ENCODE data around the gene ICA1. TPM values are rescaled to one million over a fixed set of nuclear protein-coding genes. Genes with fewer than 3 reads are reported as not detected.

Gene ICA1
- polyA plus RNA-seq, 3 donors = 3.2 to 7.0 (median 4.2) TPM

- no CpG with 5 or more reads among the region's 2 CpGs for WGBS (ENCODE audit: insufficient coverage)
- Histone ChIP-seq H3K27ac (ENCODE audit: low read depth in 1 of 2, low read length in 2 of 2) (no peak overlapping the region), H3K9me3 (replicated peaks in 1 of 2; ENCODE audit: control insufficient read depth in 1 of 2, insufficient read depth in 1 of 2, low read length in 2 of 2) (no peaks in the 10 kb centered on the region), H4K20me1 (ENCODE audit: insufficient read depth, low read length) (no peaks in the 10 kb centered on the region), H3K4me2 (replicated peaks; ENCODE audit: extremely low read depth, low read length, poor library complexity, severe bottlenecking) (no peak overlapping the region), H3K9ac (ENCODE audit: insufficient read depth, low read length, poor library complexity, severe bottlenecking) (no peak overlapping the region), H3K79me2 (ENCODE audit: insufficient read depth, low read length) (no peaks in the 10 kb centered on the region), H3K27me3 (ENCODE audit: control insufficient read depth in 2 of 2, insufficient read depth in 2 of 2, low read length in 2 of 2) (no peaks in the 10 kb centered on the region), H3K36me3 (replicated peaks in 1 of 2; ENCODE audit: control insufficient read depth in 1 of 2, insufficient read depth in 2 of 2, low read length in 2 of 2) (no peaks in the 10 kb centered on the region), H2AFZ (ENCODE audit: insufficient read depth, low read depth, low read length, poor library complexity, severe bottlenecking) (no peak overlapping the region), H3K4me1 (ENCODE audit: control insufficient read depth in 1 of 2, insufficient read depth in 2 of 2, low read length in 2 of 2) (no peaks in the 10 kb centered on the region), H3K4me3 (replicated peaks in 1 of 3; ENCODE audit: low read depth in 2 of 3, low read length in 3 of 3) (no peak overlapping the region)
- H3K4me1 Mint-ChIP-seq = no peaks in the 10 kb centered on the region
- H3K9me3 Mint-ChIP-seq = no peaks in the 10 kb centered on the region
- intact Hi-C loops (cut with micrococcal nuclease) = no loop called here
- no peak for TF ChIP-seq CTCF (IDR thresholded peaks at IDR 0.05)
- no peak overlapping the region for H3K4me3 Mint-ChIP-seq
- H3K27ac Mint-ChIP-seq = no peak overlapping the region
- DNase-seq = no peak
- H3K36me3 Mint-ChIP-seq = no peaks in the 10 kb centered on the region
- H3K27me3 Mint-ChIP-seq (ENCODE audit: low read depth in 3 of 3) = no peaks in the 10 kb centered on the region
Observed at GRCh38 chr7:8286118-8286517, 24.2 kb upstream of the ICA1 start.

DNA sequence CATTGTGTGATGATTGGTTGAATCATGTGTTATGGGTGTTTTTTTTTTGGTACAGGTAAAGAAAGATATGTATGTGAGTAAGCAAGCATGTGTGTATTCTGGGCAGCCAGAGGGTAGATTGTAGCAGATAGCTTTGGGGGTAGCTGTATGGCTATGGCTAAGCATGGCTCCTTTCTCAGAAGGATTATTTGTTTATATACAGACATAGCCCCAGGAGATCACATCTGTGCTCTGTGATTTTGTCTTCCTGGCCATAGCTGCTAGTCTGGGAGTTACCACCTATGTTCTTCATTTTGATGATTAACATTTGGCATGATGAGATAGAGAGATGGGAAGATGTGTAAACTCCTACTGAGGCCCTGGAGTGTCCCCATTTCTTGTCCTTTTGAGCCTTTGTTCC lies 23.2 kb upstream of the ICA1 start:
- H3K27ac Mint-ChIP-seq = no peak overlapping the region
- no peak for TF ChIP-seq CTCF (IDR thresholded peaks at IDR 0.05)
- no peaks in the 10 kb centered on the region for H3K36me3 Mint-ChIP-seq
- no peak overlapping the region for H3K9ac ChIP-seq (ENCODE audit: insufficient read depth, low read length, poor library complexity, severe bottlenecking)
- no peaks in the 10 kb centered on the region for H3K27me3 ChIP-seq (ENCODE audit: control insufficient read depth in 2 of 2, insufficient read depth in 2 of 2, low read length in 2 of 2)
- no peak overlapping the region for H2AFZ ChIP-seq (ENCODE audit: insufficient read depth, low read depth, low read length, poor library complexity, severe bottlenecking)
- H3K4me3 Mint-ChIP-seq = no peak overlapping the region
- H3K4me3 ChIP-seq (replicated peaks in 1 of 3; ENCODE audit: low read depth in 2 of 3, low read length in 3 of 3) = no peak overlapping the region
- no peaks in the 10 kb centered on the region for H3K36me3 ChIP-seq (replicated peaks in 1 of 2; ENCODE audit: control insufficient read depth in 1 of 2, insufficient read depth in 2 of 2, low read length in 2 of 2)
- no peak overlapping the region for H3K27ac ChIP-seq (ENCODE audit: low read depth in 1 of 2, low read length in 2 of 2)
- no peaks in the 10 kb centered on the region for H3K79me2 ChIP-seq (ENCODE audit: insufficient read depth, low read length)
- H3K4me1 ChIP-seq (ENCODE audit: control insufficient read depth in 1 of 2, insufficient read depth in 2 of 2, low read length in 2 of 2) = no peaks in the 10 kb centered on the region
- H3K9me3 ChIP-seq (replicated peaks in 1 of 2; ENCODE audit: control insufficient read depth in 1 of 2, insufficient read depth in 1 of 2, low read length in 2 of 2) = no peaks in the 10 kb centered on the region
- H3K4me2 ChIP-seq (replicated peaks; ENCODE audit: extremely low read depth, low read length, poor library complexity, severe bottlenecking) = no peak overlapping the region
- intact Hi-C loops (cut with micrococcal nuclease) = no loop called here
- H3K27me3 Mint-ChIP-seq (ENCODE audit: low read depth in 3 of 3) = no peaks in the 10 kb centered on the region
- no peaks in the 10 kb centered on the region for H3K9me3 Mint-ChIP-seq
- no peak for DNase-seq
- H4K20me1 ChIP-seq (ENCODE audit: insufficient read depth, low read length) = no peaks in the 10 kb centered on the region
- no peaks in the 10 kb centered on the region for H3K4me1 Mint-ChIP-seq
